Colonic mucosa (tissue), 4 donors: ENCODE measurements around the gene PRKAB1. TPM values are rescaled to one million over a fixed set of nuclear protein-coding genes. Genes with fewer than 3 reads are reported as not detected.
A peak's percentile ranks its signal among the peaks of the same experiment; 100 is the strongest.

Experiments
- DNase-seq: peaks from one replicate; pipeline ENCODE4 v3.0.0-alpha.2; 2020
- H3K27ac ChIP-seq: fragments of 200-600 bp; one replicate; pipeline ENCODE4 v1.8.0; 2021
- H3K27me3 ChIP-seq: fragments of 200-600 bp; one replicate; pipeline ENCODE4 v1.8.0; 2021
- H3K36me3 ChIP-seq: fragments of 200-600 bp; one replicate; pipeline ENCODE4 v1.8.0; 2021
- H3K4me1 ChIP-seq: fragments of 200-600 bp; one replicate; pipeline ENCODE4 v1.8.0; 2021; ENCODE audit warnings: mild to moderate bottlenecking
- H3K4me3 ChIP-seq: fragments of 200-600 bp; one replicate; pipeline ENCODE4 v1.8.0; 2021
- H3K9ac ChIP-seq, 2 donors: one replicate each; pipeline ENCODE4 v1.7.0; 2013; ENCODE audit warnings: control low read depth in 2 of 2, low read depth in 2 of 2, low read length in 2 of 2
- H3K9me3 ChIP-seq: fragments of 200-600 bp; one replicate; pipeline ENCODE4 v1.8.0; 2021
- CTCF ChIP-seq: fragments of 200-600 bp; IDR thresholded peaks from one replicate; pipeline ENCODE4 v1.8.0; 2022; ENCODE audit warnings: antibody characterized with exemption, mild to moderate bottlenecking
- intact Hi-C: fragments of 100-400 bp; cut with DNase I; formaldehyde crosslinking; loops from one replicate; pipeline ENCODE4 v1.14.1; 2022
- total RNA-seq, 2 donors: library from RNA; stranded (reverse); fragmentation: NEBNext Ultra II Directional in 1 of 2; extraction: Animal tissue kit (Norgen Biotek cat#: 25700) in 1 of 2; gene quantifications; one replicate each; pipeline ENCODE4 v1.2.1, GENCODE V29; 2021
- donor health status: healthy.
- donor health status: DM: no; HTN: no; CAD: no.
- donor health status: DM: no; HTN: no; CAD: no.

Gene PRKAB1
- total RNA-seq, 2 donors from 2014 or later: 70.4 to 76.7 TPM

GRCh38 chr12:119693511-119693910 lies 25.6 kb downstream of the PRKAB1 start:
- Histone ChIP-seq H3K9me3 (no peaks in the 10 kb centered on the region), H3K4me3 (no peak overlapping the region), H3K36me3 (no peaks in the 10 kb centered on the region), H3K4me1 (peaks cover 8% of the 10 kb centered on the region), H3K27ac (peak overlapping the region; percentile 86), H3K9ac (peak overlapping the region in 1 of 2 donors; percentile 27), H3K27me3 (no peaks in the 10 kb centered on the region)
- intact Hi-C loops: no loop called here
- no peak for TF ChIP-seq CTCF
- DNase-seq: no peak

GRCh38 chr12:119694111-119694510 lies 26.2 kb downstream of the PRKAB1 start:
- Histone ChIP-seq H3K36me3 (no peaks in the 10 kb centered on the region), H3K27ac (no peak overlapping the region), H3K4me3 (no peak overlapping the region), H3K27me3 (no peaks in the 10 kb centered on the region), H3K4me1 (peaks cover 8% of the 10 kb centered on the region), H3K9ac (peak overlapping the region in 1 of 2 donors; percentile 27), H3K9me3 (no peaks in the 10 kb centered on the region)
- intact Hi-C loops: no loop called here
- DNase-seq: no peak
- TF ChIP-seq CTCF: no peak

DNA sequence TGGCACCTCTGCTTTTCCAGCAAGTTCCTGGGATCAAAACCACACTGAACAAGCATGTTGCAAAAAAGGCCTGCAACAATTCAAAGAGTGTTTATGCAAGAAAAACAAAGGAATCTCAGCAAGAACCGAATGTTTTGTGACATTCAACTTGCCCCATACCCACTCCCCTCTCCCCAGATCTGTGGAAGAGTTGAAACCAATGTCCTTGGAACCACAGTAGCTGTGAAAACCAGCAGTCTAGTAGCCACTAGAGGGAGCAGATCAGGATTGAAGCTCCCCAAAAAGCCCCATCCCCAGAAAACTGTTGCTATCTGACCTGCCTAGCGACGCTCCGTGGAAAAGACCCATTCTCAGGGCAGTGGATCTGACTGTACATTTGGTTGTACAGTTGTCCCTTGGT lies 27.1 kb downstream of the PRKAB1 start:
- intact Hi-C loops: loop anchor here (5.0 kb wide), 1 partner anchor 33 kb away; no protein-coding TSS in a partner anchor
- peak; percentile 37 for TF ChIP-seq CTCF
- H3K9me3 ChIP-seq: no peaks in the 10 kb centered on the region
- no peak overlapping the region for H3K9ac ChIP-seq
- H3K27ac ChIP-seq: no peak overlapping the region
- no peak overlapping the region for H3K4me3 ChIP-seq
- H3K27me3 ChIP-seq: no peaks in the 10 kb centered on the region
- peaks cover 8% of the 10 kb centered on the region for H3K4me1 ChIP-seq
- no peak for DNase-seq
- no peaks in the 10 kb centered on the region for H3K36me3 ChIP-seq

- Histone ChIP-seq H3K4me3 (no peak overlapping the region), H3K27ac (no peak overlapping the region), H3K9me3 (no peaks in the 10 kb centered on the region), H3K4me1 (peaks cover 6% of the 10 kb centered on the region), H3K9ac (no peak overlapping the region), H3K36me3 (no peaks in the 10 kb centered on the region), H3K27me3 (no peaks in the 10 kb centered on the region)
- no peak for TF ChIP-seq CTCF
- no peak for DNase-seq
- intact Hi-C loops: loop anchor here (5.0 kb wide), 1 partner anchor 35 kb away; no protein-coding TSS in a partner anchor
These were observed 29.0 kb downstream of the PRKAB1 start for GRCh38 chr12:119696943-119697342.

- Histone ChIP-seq H3K27ac (no peak overlapping the region), H3K4me3 (no peak overlapping the region), H3K36me3 (no peaks in the 10 kb centered on the region), H3K27me3 (no peaks in the 10 kb centered on the region), H3K9ac (no peak overlapping the region), H3K4me1 (no peaks in the 10 kb centered on the region), H3K9me3 (no peaks in the 10 kb centered on the region)
- TF ChIP-seq CTCF: no peak
- no peak for DNase-seq
- intact Hi-C loops: loop anchor here (5.0 kb wide), 1 partner anchor 37 kb away; no protein-coding TSS in a partner anchor
These were observed 31.3 kb downstream of the PRKAB1 start for GRCh38 chr12:119699199-119699760.
